WTC11 (cell line): Measurements from ENCODE around the gene TCF3. TPM values are rescaled to one million over a fixed set of nuclear protein-coding genes. Genes with fewer than 3 reads are reported as not detected.
A peak's percentile ranks its signal among the peaks of the same experiment; 100 is the strongest.

Source experiments
- ATAC-seq: fragments of 200-7000 bp; cut with Tn5 transposase; 2 replicates; pipeline ENCODE4 v1.10.0; 2021; ENCODE audit warnings: mild to moderate bottlenecking, moderate library complexity
- CTCF ChIA-PET: fragments of 300-600 bp; sonication (Branson Sonifier 250); formaldehyde crosslinking; loops from one replicate; lab custom pipeline; 2021; ENCODE audit warnings: antibody characterized with exemption; lab: Charles Lee
- POLR2A ChIA-PET: fragments of 350-600 bp; sonication (Branson Sonifier 250); formaldehyde crosslinking; loops from one replicate; lab custom pipeline; 2021; ENCODE audit warnings: antibody characterized with exemption; lab: Charles Lee
- DNase-seq: peaks from one replicate; pipeline ENCODE4 v3.0.0; 2021; ENCODE audit warnings: low spot score
- H3K27ac Mint-ChIP-seq: 2 replicates; pipeline ENCODE4 v1.8.0; 2021; ENCODE audit warnings: mixed read lengths
- H3K27me3 Mint-ChIP-seq: 2 replicates; pipeline ENCODE4 v1.8.0; 2021; ENCODE audit warnings: low read depth, mild to moderate bottlenecking, moderate library complexity, mixed read lengths
- H3K36me3 Mint-ChIP-seq: 2 replicates; pipeline ENCODE4 v1.8.0; 2021; ENCODE audit warnings: mixed read lengths
- H3K4me1 Mint-ChIP-seq: 2 replicates; pipeline ENCODE4 v1.8.0; 2022; ENCODE audit warnings: mixed read lengths
- H3K4me3 Mint-ChIP-seq: 2 replicates; pipeline ENCODE4 v1.8.0; 2021; ENCODE audit warnings: mild to moderate bottlenecking, moderate library complexity, mixed read lengths
- H3K9me3 Mint-ChIP-seq: 2 replicates; pipeline ENCODE4 v1.8.0; 2021; ENCODE audit warnings: mixed read lengths
- AFF4 ChIP-seq: sonication (generic); formaldehyde crosslinking; IDR thresholded peaks from 2 replicates; pipeline ENCODE4 v1.8.1; 2023; ENCODE audit warnings: mild to moderate bottlenecking, missing genetic modification reagents, borderline replicate concordance
- CTCF ChIP-seq: fragments of 200-600 bp; IDR thresholded peaks from 2 replicates; pipeline ENCODE4 v1.8.0; 2022; ENCODE audit warnings: antibody characterized with exemption
- FOXP4 ChIP-seq: sonication (generic); formaldehyde crosslinking; IDR thresholded peaks from 2 replicates; pipeline ENCODE4 v1.8.0; 2022; ENCODE audit warnings: mild to moderate bottlenecking, missing genetic modification reagents
- HMGXB4 ChIP-seq: sonication (generic); formaldehyde crosslinking; IDR thresholded peaks from 2 replicates; pipeline ENCODE4 v1.8.1; 2023; ENCODE audit warnings: mild to moderate bottlenecking, moderate library complexity, missing genetic modification reagents
- IRF1 ChIP-seq: sonication (generic); formaldehyde crosslinking; IDR thresholded peaks from 2 replicates; pipeline ENCODE4 v1.8.0; 2023; ENCODE audit warnings: missing genetic modification reagents
- SOX15 ChIP-seq: fragments of 250-450 bp; sonication (Bioruptor Pico); IDR thresholded peaks from 2 replicates; pipeline ENCODE4 v1.9.0; 2021; ENCODE audit warnings: mild to moderate bottlenecking
- STAT6 ChIP-seq: sonication (generic); formaldehyde crosslinking; conservative IDR thresholded peaks from 2 replicates; pipeline ENCODE4 v1.8.1; 2023; ENCODE audit warnings: mild to moderate bottlenecking, low read depth, missing genetic modification reagents, moderate library complexity
- TCF7 ChIP-seq: sonication (generic); formaldehyde crosslinking; IDR thresholded peaks from 2 replicates; pipeline ENCODE4 v1.8.0; 2022; ENCODE audit warnings: mild to moderate bottlenecking, low read depth, missing genetic modification reagents, moderate library complexity
- TP53 ChIP-seq: sonication (generic); formaldehyde crosslinking; IDR thresholded peaks from 2 replicates; pipeline ENCODE4 v1.8.1; 2023; ENCODE audit warnings: mild to moderate bottlenecking, missing genetic modification reagents
- ZBTB43 ChIP-seq: sonication (generic); formaldehyde crosslinking; IDR thresholded peaks from 2 replicates; pipeline ENCODE4 v1.8.1; 2023; ENCODE audit warnings: mild to moderate bottlenecking, missing genetic modification reagents
- ZNF138 ChIP-seq: sonication (generic); formaldehyde crosslinking; conservative IDR thresholded peaks from 2 replicates; pipeline ENCODE4 v1.8.1; 2022; ENCODE audit warnings: mild to moderate bottlenecking, moderate library complexity, missing genetic modification reagents
- ZNF317 ChIP-seq: sonication (generic); formaldehyde crosslinking; IDR thresholded peaks from 2 replicates; pipeline ENCODE4 v1.8.1; 2023; ENCODE audit warnings: low read depth, mild to moderate bottlenecking, moderate library complexity, missing genetic modification reagents, borderline replicate concordance
- total RNA-seq: library from RNA; stranded (reverse); gene quantifications from 3 replicates; pipeline ENCODE4 v1.2.3, GENCODE V29; 2021

TCF3 gene
- total RNA-seq, 1 experiment from 2014 or later: 324 TPM

GRCh38 chr19:1619094-1619439 lies 33.3 kb downstream of the TCF3 start (continued):
- no peak for TF ChIP-seq STAT6 (CRISPR knock-in tag)
- TF ChIP-seq AFF4 (CRISPR knock-in tag): no peak
- TF ChIP-seq, all 79 proteins: peak for 0

GRCh38 chr19:1618157-1619093 lies 34.0 kb downstream of the TCF3 start:
- Mint-ChIP-seq H3K27me3 (no peaks in the 10 kb centered on the region), H3K4me1 (peaks cover 5% of the 10 kb centered on the region)
- POLR2A ChIA-PET: no interaction called here
- DNase-seq: peak; percentile 72
- ATAC-seq: peak; percentile 89
- peak; percentile 27; the same call in 1 of the 2 replicates for TF ChIP-seq CTCF
- no peak for TF ChIP-seq FOXP4
- TF ChIP-seq ZNF138 (CRISPR knock-in tag): no peak
- TF ChIP-seq, all 79 proteins: peak for 1
- Mint-ChIP-seq H3K36me3 (peaks cover 54% of the 10 kb centered on the region), H3K4me3 (no peak overlapping the region), H3K9me3 (no peaks in the 10 kb centered on the region), H3K27ac (peak overlapping the region; percentile 74)
- CTCF ChIA-PET: interaction anchor here (1.2 kb wide), 1 partner anchor 72 kb away, joined by 5 read pairs; no protein-coding TSS in a partner anchor

- Mint-ChIP-seq H3K36me3 (peaks cover 56% of the 10 kb centered on the region), H3K9me3 (no peaks in the 10 kb centered on the region), H3K4me3 (no peak overlapping the region), H3K27ac (no peak overlapping the region), H3K27me3 (no peaks in the 10 kb centered on the region), H3K4me1 (no peaks in the 10 kb centered on the region)
- DNase-seq: no peak
- ATAC-seq: no peak
- CTCF ChIA-PET: interaction anchor here (1.1 kb wide), 1 partner anchor 53 kb away, joined by 3 read pairs; no protein-coding TSS in a partner anchor
- POLR2A ChIA-PET: no interaction called here
- TF ChIP-seq IRF1 (CRISPR knock-in tag): no peak
- TF ChIP-seq ZBTB43 (CRISPR knock-in tag): no peak
- no peak for TF ChIP-seq ZNF317 (CRISPR knock-in tag)
- no peak for TF ChIP-seq TCF7 (CRISPR knock-in tag)
- TF ChIP-seq TP53: no peak
- TF ChIP-seq SOX15 (CRISPR knock-in tag): no peak
- TF ChIP-seq HMGXB4 (CRISPR knock-in tag): no peak
Observed at GRCh38 chr19:1616875-1617274, 35.5 kb downstream of the TCF3 start.
